Uterus (tissue), 2 donors: ENCODE results near the gene CXCL12.

Experiments used
- CTCF ChIP-seq, 4 experiments: fragments of 200-600 bp in 2 of 4; fragments of 450-650 bp in 2 of 4; sonication (generic) in 2 of 4; IDR thresholded peaks; one replicate each; pipeline ENCODE4 v1.5.1; 2016 to 2019; ENCODE audit warnings: antibody characterized with exemption in 4 of 4, mild to moderate bottlenecking in 2 of 4, moderate library complexity in 1 of 4
- POLR2A ChIP-seq, 2 donors: fragments of 450-650 bp; IDR thresholded peaks; one replicate each; pipeline ENCODE4 v1.6.1; 2016; ENCODE audit warnings: antibody characterized with exemption in 2 of 2, mild to moderate bottlenecking in 1 of 2, moderate library complexity in 1 of 2

- TF ChIP-seq CTCF (IDR thresholded peaks at IDR 0.05) (no peak), POLR2A (IDR thresholded peaks at IDR 0.05) (no peak)
Observed at GRCh38 chr10:44388641-44389040, 3.7 kb upstream of the CXCL12 start.
